Measurements from ENCODE around the gene TAF11. TPM values are rescaled to one million over a fixed set of nuclear protein-coding genes. Genes with fewer than 3 reads are reported as not detected.

Gene TAF11
- total and polyA plus RNA-seq, 2 of the 8 experiments (the other 6 are each of a cell fraction or from before 2014, with no cell fraction given) = 38.2 to 48.6 TPM

DNA sequence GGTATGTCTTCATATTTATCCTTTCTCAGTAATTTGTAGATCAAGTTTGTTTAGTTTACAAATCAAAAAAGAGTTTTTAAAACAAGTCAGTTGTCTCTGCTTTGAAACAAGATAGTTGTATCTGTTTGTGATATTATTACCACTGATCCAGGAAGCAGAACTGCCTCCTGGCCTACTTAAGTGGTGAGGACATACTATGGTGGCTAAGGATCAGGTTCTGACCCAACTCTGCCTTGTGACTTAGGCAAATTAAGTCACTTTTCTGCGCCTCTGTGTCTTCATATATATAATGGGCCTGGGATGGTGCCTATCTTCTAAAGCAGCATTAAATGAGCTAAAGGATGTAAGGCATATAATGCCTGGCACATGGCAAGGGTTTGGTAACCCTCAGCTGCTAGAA is 9.9 kb upstream of the TAF11 start:
- no peaks in the 10 kb centered on the region for H3K36me3 ChIP-seq (ENCODE audit: control insufficient read depth in 2 of 4, insufficient read depth in 4 of 4, low read length in 3 of 4)
- H3K56ac ChIP-seq (replicated peaks; ENCODE audit: insufficient read length, low read depth, low read length) = no peak overlapping the region
- no peak overlapping the region for H3K27ac ChIP-seq (ENCODE audit: low read depth, low read length)
- H2BK20ac ChIP-seq (ENCODE audit: low read length) = no peak overlapping the region
- no peak overlapping the region for H2BK12ac ChIP-seq (ENCODE audit: low read depth, low read length)
- FAIRE-seq (no peak), DNase-seq (ENCODE audit: low read depth in 1 of 2, low spot score in 2 of 2) (no peak)
- 75% methylated on average over 1 of the region's 1 CpG; no CpG with 5 or more reads in 1 of the 2 experiments for WGBS, 2 experiments (ENCODE audit: extremely low coverage in 1 of 2, insufficient coverage in 1 of 2, insufficient read length in 1 of 2, insufficient replicate concordance in 2 of 2, low coverage in 1 of 2, low lambda C conversion rate in 2 of 2, missing lambda C conversion rate in 1 of 2)
- H4K8ac ChIP-seq (ENCODE audit: extremely low read depth, insufficient read depth, low read length) = no peak overlapping the region
- H3K4me2 ChIP-seq (ENCODE audit: insufficient read depth in 1 of 2, low read depth in 2 of 2, low read length in 2 of 2) = no peak overlapping the region
- H3K79me1 ChIP-seq (ENCODE audit: low read depth, low read length) = no peaks in the 10 kb centered on the region; the same call in 1 of the 2 replicates
- H2BK120ac ChIP-seq (replicated peaks; ENCODE audit: low read depth, low read length) = no peak overlapping the region
- H3K27me3 ChIP-seq (replicated peaks in 1 of 4; ENCODE audit: control insufficient read depth in 3 of 4, extremely low read depth in 1 of 4, insufficient read depth in 3 of 4, low read length in 3 of 4) = no peaks in the 10 kb centered on the region
- H3K4me1 ChIP-seq (replicated peaks in 1 of 4; ENCODE audit: control insufficient read depth in 3 of 4, insufficient read depth in 4 of 4, low read length in 3 of 4) = peaks cover 0 to 4% (median 0%) of the 10 kb centered on the region in 4 experiments; a peak in 2 of 7 replicates
- H2BK5ac ChIP-seq (ENCODE audit: low read depth, low read length) = no peak overlapping the region
- ChIA-PET CTCF (ENCODE audit: partially characterized antibody) (no interaction called here), POLR2A (ENCODE audit: partially characterized antibody) (interaction anchor here (1.2 to 3.8 kb wide), 3 partner anchors 9 to 151 kb away, joined by 3 to 28 read pairs (median 4); partner anchors contain the start of genes ANKS1A and TAF11)
- H3K14ac ChIP-seq (ENCODE audit: insufficient read length) = no peak overlapping the region
- H3K79me2 ChIP-seq (ENCODE audit: control insufficient read depth in 1 of 2, insufficient read depth in 2 of 2, low read length in 2 of 2) = peaks cover 0 to 81% of the 10 kb centered on the region in 2 experiments; a peak in 3 of 4 replicates
- H2AK5ac ChIP-seq (ENCODE audit: low read depth, low read length) = no peak overlapping the region
- H4K91ac ChIP-seq (replicated peaks; ENCODE audit: insufficient read length, low read length) = no peak overlapping the region
- no peaks in the 10 kb centered on the region for H3K23me2 ChIP-seq (ENCODE audit: low read depth, low read length)
- H3K9me3 ChIP-seq (ENCODE audit: insufficient read depth in 2 of 2, low read depth in 1 of 2, low read length in 1 of 2) = no peaks in the 10 kb centered on the region
- H3K4ac ChIP-seq (replicated peaks; ENCODE audit: insufficient read length, low read depth, low read length) = no peak overlapping the region
- H4K20me1 ChIP-seq (replicated peaks in 1 of 2; ENCODE audit: control insufficient read depth in 1 of 2, insufficient read depth in 2 of 2, low read length in 2 of 2) = peaks cover 2% of the 10 kb centered on the region in 2 experiments
- no peak overlapping the region for H3K9ac ChIP-seq (replicated peaks in 1 of 4; ENCODE audit: extremely low read depth in 1 of 4, low read depth in 3 of 4, low read length in 3 of 4)
- H2BK15ac ChIP-seq (ENCODE audit: low read length) = no peak overlapping the region
- no peak overlapping the region for H4K5ac ChIP-seq (ENCODE audit: insufficient read length, low read depth, low read length)
- no peak overlapping the region for H3K4me3 ChIP-seq (ENCODE audit: extremely low read depth in 1 of 4, insufficient read depth in 2 of 4, low read depth in 3 of 4, low read length in 4 of 4)
- H3K23ac ChIP-seq (ENCODE audit: insufficient read length) = no peak overlapping the region
- no peak overlapping the region for H3K18ac ChIP-seq (ENCODE audit: extremely low read depth, low read length)
- H2AFZ ChIP-seq (ENCODE audit: low read length) = no peak overlapping the region
- TF ChIP-seq CTBP2 (IDR thresholded peaks at IDR 0.05; ENCODE audit: borderline replicate concordance, insufficient read depth, insufficient read length, low read length) = no peak
- TF ChIP-seq SAP30 (IDR thresholded peaks at IDR 0.05; ENCODE audit: insufficient read depth, insufficient replicate concordance, low read length) = no peak
- TF ChIP-seq POU5F1 (IDR thresholded peaks at IDR 0.05; ENCODE audit: low read depth, low read length) = no peak
- no peak for TF ChIP-seq JUND (IDR thresholded peaks at IDR 0.05; ENCODE audit: low read length)
- no peak for TF ChIP-seq SUZ12 (IDR thresholded peaks at IDR 0.05; ENCODE audit: low read length)
- no peak for TF ChIP-seq GABPA (IDR thresholded peaks at IDR 0.05; ENCODE audit: borderline replicate concordance, insufficient read depth, low read length)
- TF ChIP-seq HDAC2 (IDR thresholded peaks at IDR 0.05; ENCODE audit: borderline replicate concordance in 1 of 2, low read depth in 2 of 2, low read length in 2 of 2) = no peak
- TF ChIP-seq ASH2L (IDR thresholded peaks at IDR 0.05; ENCODE audit: low read length) = no peak
- TF ChIP-seq RNF2 (IDR thresholded peaks at IDR 0.05; ENCODE audit: borderline replicate concordance, low read depth, low read length, missing control alignments, poor library complexity, severe bottlenecking) = no peak
- TF ChIP-seq TBP (IDR thresholded peaks at IDR 0.05; ENCODE audit: low read depth, low read length) = no peak
- no peak for TF ChIP-seq CEBPB (IDR thresholded peaks at IDR 0.05; ENCODE audit: low read depth, low read length)
- TF ChIP-seq RAD21 (IDR thresholded peaks at IDR 0.05 in 1 of 2, conservative IDR thresholded peaks at IDR 0.05 in 1 of 2; ENCODE audit: low read depth in 2 of 2, low read length in 2 of 2) = no peak
- TF ChIP-seq SP1 (IDR thresholded peaks at IDR 0.05; ENCODE audit: low read depth, low read length) = no peak
